ENCODE measurements around the gene ECT2.
"Not testable (repeated sequence)": the region's sequence is repeated elsewhere in the genome, so short reads cannot be mapped to it uniquely, and the experiment has no call there.

The ECT2 gene

DNA sequence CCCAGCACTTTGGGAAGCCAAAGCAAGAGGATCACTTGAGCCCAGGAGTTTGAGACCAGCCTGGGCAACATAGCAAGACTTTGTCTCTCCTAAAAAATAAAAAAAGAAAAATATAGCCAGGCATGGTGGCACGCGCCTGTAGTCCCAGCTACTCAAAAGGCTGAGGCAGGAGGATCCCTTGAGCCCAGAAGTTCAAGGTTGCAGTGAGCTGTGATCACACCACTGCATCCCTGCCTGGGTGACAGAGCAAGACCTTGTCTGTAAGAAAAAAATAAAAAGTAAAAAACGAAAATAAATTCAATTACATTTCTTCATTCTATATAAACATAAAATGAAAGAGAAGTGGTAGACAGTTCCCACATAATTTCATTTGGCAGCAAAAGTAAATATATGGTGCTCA is 47.8 kb upstream of the ECT2 start:
- H3K79me1 ChIP-seq (ENCODE audit: low read depth, low read length); H2AFZ ChIP-seq (ENCODE audit: low read length); H4K91ac ChIP-seq (ENCODE audit: low read depth, low read length, poor library complexity); H2BK120ac ChIP-seq (ENCODE audit: low read depth, low read length); H3K4me3 ChIP-seq (ENCODE audit: low read length in 2 of 2); H3K4me1 ChIP-seq (ENCODE audit: control insufficient read depth in 2 of 2, insufficient read depth in 1 of 2, low read depth in 1 of 2, low read length in 2 of 2); H4K8ac ChIP-seq (ENCODE audit: low read depth, low read length); H3K9me3 ChIP-seq (replicated peaks in 1 of 2; ENCODE audit: control insufficient read depth in 2 of 2, insufficient read depth in 1 of 2, low read depth in 1 of 2, low read length in 2 of 2); H3K27me3 ChIP-seq (ENCODE audit: control insufficient read depth in 3 of 3, insufficient read depth in 3 of 3, low read depth in 1 of 3, low read length in 3 of 3); H2BK12ac ChIP-seq (ENCODE audit: low read length); H3K4ac ChIP-seq (ENCODE audit: low read length); H3K23ac ChIP-seq (ENCODE audit: low read depth, low read length, poor library complexity); H3K9ac ChIP-seq (ENCODE audit: low read depth, low read length, poor library complexity); H2AK5ac ChIP-seq (ENCODE audit: low read depth, low read length); H3K14ac ChIP-seq (ENCODE audit: low read length); H2BK5ac ChIP-seq (ENCODE audit: low read length); H3K18ac ChIP-seq (ENCODE audit: low read length); H2BK15ac ChIP-seq (ENCODE audit: low read length); H3K4me2 ChIP-seq (ENCODE audit: insufficient read depth, low read length, poor library complexity, severe bottlenecking); DNase-seq (ENCODE audit: low spot score); H3K36me3 ChIP-seq (replicated peaks in 1 of 2; ENCODE audit: control insufficient read depth in 2 of 2, insufficient read depth in 2 of 2, low read length in 2 of 2); H3K27ac ChIP-seq (replicated peaks; ENCODE audit: low read length): not testable (repeated sequence)
- WGBS, 2 donors (ENCODE audit: extremely low coverage in 2 of 2, insufficient read length in 2 of 2, insufficient replicate concordance in 1 of 2), result no CpG with 5 or more reads among the region's 3 CpGs

DNA sequence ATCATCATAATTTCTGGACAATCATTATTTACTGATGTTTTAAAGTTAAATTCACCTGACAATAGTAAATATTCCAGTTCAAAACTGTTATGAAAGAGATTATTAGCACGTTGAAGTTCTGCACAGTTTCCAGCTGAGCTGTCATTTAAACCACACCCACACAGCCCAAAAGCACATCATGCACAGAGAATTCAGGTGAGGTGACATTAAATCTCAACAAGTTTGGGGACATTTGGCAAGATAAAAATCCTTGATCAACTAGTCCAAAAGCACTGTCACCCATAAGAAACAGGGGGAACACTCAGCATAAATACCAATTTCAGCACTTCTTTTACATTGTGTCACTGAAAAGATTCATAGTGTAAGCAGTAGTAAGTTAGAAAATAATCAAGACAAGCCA is 46.5 kb upstream of the ECT2 start:
- Histone ChIP-seq H3K27me3 (ENCODE audit: control insufficient read depth in 3 of 3, insufficient read depth in 3 of 3, low read depth in 1 of 3, low read length in 3 of 3) (no peaks in the 10 kb centered on the region), H3K14ac (ENCODE audit: low read length) (no peak overlapping the region), H3K79me1 (ENCODE audit: low read depth, low read length) (peaks cover 2% of the 10 kb centered on the region), H3K4ac (ENCODE audit: low read length) (no peak overlapping the region), H3K4me2 (ENCODE audit: insufficient read depth, low read length, poor library complexity, severe bottlenecking) (no peak overlapping the region), H3K23ac (ENCODE audit: low read depth, low read length, poor library complexity) (no peak overlapping the region), H4K8ac (ENCODE audit: low read depth, low read length) (no peak overlapping the region), H3K36me3 (replicated peaks in 1 of 2; ENCODE audit: control insufficient read depth in 2 of 2, insufficient read depth in 2 of 2, low read length in 2 of 2) (no peaks in the 10 kb centered on the region), H3K18ac (ENCODE audit: low read length) (no peak overlapping the region), H3K4me1 (ENCODE audit: control insufficient read depth in 2 of 2, insufficient read depth in 1 of 2, low read depth in 1 of 2, low read length in 2 of 2) (peaks cover 0 to 2% of the 10 kb centered on the region in 2 donors), H2BK5ac (ENCODE audit: low read length) (no peak overlapping the region), H4K91ac (ENCODE audit: low read depth, low read length, poor library complexity) (no peak overlapping the region), H2BK12ac (ENCODE audit: low read length) (no peak overlapping the region), H2AK5ac (ENCODE audit: low read depth, low read length) (no peak overlapping the region), H2AFZ (ENCODE audit: low read length) (no peak overlapping the region), H2BK15ac (ENCODE audit: low read length) (no peak overlapping the region), H2BK120ac (ENCODE audit: low read depth, low read length) (no peak overlapping the region), H3K4me3 (ENCODE audit: low read length in 2 of 2) (no peak overlapping the region), H3K9ac (ENCODE audit: low read depth, low read length, poor library complexity) (no peak overlapping the region), H3K9me3 (replicated peaks in 1 of 2; ENCODE audit: control insufficient read depth in 2 of 2, insufficient read depth in 1 of 2, low read depth in 1 of 2, low read length in 2 of 2) (no peaks in the 10 kb centered on the region), H3K27ac (replicated peaks; ENCODE audit: low read length) (no peak overlapping the region)
- no CpG with 5 or more reads among the region's 1 CpG for WGBS, 2 donors (ENCODE audit: extremely low coverage in 2 of 2, insufficient read length in 2 of 2, insufficient replicate concordance in 1 of 2)
- DNase-seq (ENCODE audit: low spot score), result no peak

DNA sequence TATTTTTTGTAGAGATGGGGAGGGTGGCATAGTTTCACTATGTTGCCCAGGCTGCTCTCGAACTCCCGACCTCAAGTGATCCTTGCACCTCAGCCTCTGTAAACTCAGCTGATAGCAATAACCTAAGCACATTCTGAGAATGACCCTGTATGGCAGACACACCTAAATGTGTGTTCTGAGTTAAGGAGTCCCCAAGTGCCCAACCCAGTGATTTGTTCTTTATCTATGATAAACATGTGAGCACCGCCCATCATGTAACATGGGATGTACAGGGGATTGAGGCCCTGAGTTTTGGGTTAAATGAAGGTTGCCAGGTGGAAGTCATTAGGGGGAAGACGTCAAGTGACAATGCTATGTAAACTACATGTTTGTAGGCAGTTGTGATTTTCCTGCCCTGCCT is 45.4 kb upstream of the ECT2 start:
- Histone ChIP-seq H3K23ac (ENCODE audit: low read depth, low read length, poor library complexity) (no peak overlapping the region), H3K27me3 (ENCODE audit: control insufficient read depth in 3 of 3, insufficient read depth in 3 of 3, low read depth in 1 of 3, low read length in 3 of 3) (no peaks in the 10 kb centered on the region), H4K91ac (ENCODE audit: low read depth, low read length, poor library complexity) (no peak overlapping the region), H3K18ac (ENCODE audit: low read length) (no peak overlapping the region), H3K36me3 (replicated peaks in 1 of 2; ENCODE audit: control insufficient read depth in 2 of 2, insufficient read depth in 2 of 2, low read length in 2 of 2) (no peaks in the 10 kb centered on the region), H2BK120ac (ENCODE audit: low read depth, low read length) (no peak overlapping the region), H2AK5ac (ENCODE audit: low read depth, low read length) (no peak overlapping the region), H3K4ac (ENCODE audit: low read length) (no peak overlapping the region), H3K27ac (replicated peaks; ENCODE audit: low read length) (no peak overlapping the region), H4K8ac (ENCODE audit: low read depth, low read length) (no peak overlapping the region), H3K4me2 (ENCODE audit: insufficient read depth, low read length, poor library complexity, severe bottlenecking) (no peak overlapping the region), H3K4me3 (ENCODE audit: low read length in 2 of 2) (no peak overlapping the region), H2AFZ (ENCODE audit: low read length) (no peak overlapping the region), H3K9me3 (replicated peaks in 1 of 2; ENCODE audit: control insufficient read depth in 2 of 2, insufficient read depth in 1 of 2, low read depth in 1 of 2, low read length in 2 of 2) (no peaks in the 10 kb centered on the region), H3K9ac (ENCODE audit: low read depth, low read length, poor library complexity) (no peak overlapping the region), H3K79me1 (ENCODE audit: low read depth, low read length) (peaks cover 2% of the 10 kb centered on the region), H3K14ac (ENCODE audit: low read length) (no peak overlapping the region), H2BK12ac (ENCODE audit: low read length) (no peak overlapping the region), H3K4me1 (ENCODE audit: control insufficient read depth in 2 of 2, insufficient read depth in 1 of 2, low read depth in 1 of 2, low read length in 2 of 2) (peaks cover 3 to 5% of the 10 kb centered on the region in 2 donors), H2BK15ac (ENCODE audit: low read length) (no peak overlapping the region), H2BK5ac (ENCODE audit: low read length) (no peak overlapping the region)
- no CpG with 5 or more reads among the region's 4 CpGs for WGBS, 2 donors (ENCODE audit: extremely low coverage in 2 of 2, insufficient read length in 2 of 2, insufficient replicate concordance in 1 of 2)
- no peak for DNase-seq (ENCODE audit: low spot score)

DNA sequence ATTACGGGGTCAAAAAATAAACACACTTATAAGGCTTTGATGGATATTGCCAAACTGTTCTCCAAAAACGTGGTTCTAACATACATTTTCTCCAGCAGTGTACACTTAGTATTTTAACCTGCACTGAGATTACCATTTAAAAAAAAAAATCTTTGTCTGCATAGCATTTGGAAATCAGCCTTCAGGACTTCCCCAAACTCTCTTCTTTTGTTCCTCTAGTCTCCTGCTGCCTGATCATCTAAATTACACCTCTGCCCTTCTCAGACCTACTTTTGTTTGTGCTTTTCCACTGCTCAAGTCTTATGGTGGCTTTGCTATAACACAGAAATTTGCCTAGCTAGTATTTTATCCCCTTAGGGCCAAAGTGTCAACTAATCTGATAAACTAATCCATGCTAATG is 43.5 kb upstream of the ECT2 start:
- no peak overlapping the region for H3K18ac ChIP-seq (ENCODE audit: low read length)
- peaks cover 3% of the 10 kb centered on the region in 2 donors for H3K4me1 ChIP-seq (ENCODE audit: control insufficient read depth in 2 of 2, insufficient read depth in 1 of 2, low read depth in 1 of 2, low read length in 2 of 2)
- H2BK120ac ChIP-seq (ENCODE audit: low read depth, low read length), result no peak overlapping the region
- H3K27me3 ChIP-seq (ENCODE audit: control insufficient read depth in 3 of 3, insufficient read depth in 3 of 3, low read depth in 1 of 3, low read length in 3 of 3), result no peaks in the 10 kb centered on the region
- H4K8ac ChIP-seq (ENCODE audit: low read depth, low read length), result no peak overlapping the region
- H3K9ac ChIP-seq (ENCODE audit: low read depth, low read length, poor library complexity), result no peak overlapping the region
- H3K27ac ChIP-seq (replicated peaks; ENCODE audit: low read length), result no peak overlapping the region
- no peaks in the 10 kb centered on the region for H3K9me3 ChIP-seq (replicated peaks in 1 of 2; ENCODE audit: control insufficient read depth in 2 of 2, insufficient read depth in 1 of 2, low read depth in 1 of 2, low read length in 2 of 2)
- no peak overlapping the region for H3K4me3 ChIP-seq (ENCODE audit: low read length in 2 of 2)
- H3K79me1 ChIP-seq (ENCODE audit: low read depth, low read length), result no peaks in the 10 kb centered on the region
- H2AK5ac ChIP-seq (ENCODE audit: low read depth, low read length), result no peak overlapping the region
- H3K4ac ChIP-seq (ENCODE audit: low read length), result no peak overlapping the region
- no peaks in the 10 kb centered on the region for H3K36me3 ChIP-seq (replicated peaks in 1 of 2; ENCODE audit: control insufficient read depth in 2 of 2, insufficient read depth in 2 of 2, low read length in 2 of 2)
- WGBS, 2 donors (ENCODE audit: extremely low coverage in 2 of 2, insufficient read length in 2 of 2, insufficient replicate concordance in 1 of 2), result no CpG with 5 or more reads among the region's 2 CpGs
- no peak overlapping the region for H4K91ac ChIP-seq (ENCODE audit: low read depth, low read length, poor library complexity)
- H2BK15ac ChIP-seq (ENCODE audit: low read length), result no peak overlapping the region
- no peak overlapping the region for H3K4me2 ChIP-seq (ENCODE audit: insufficient read depth, low read length, poor library complexity, severe bottlenecking)
- no peak overlapping the region for H3K23ac ChIP-seq (ENCODE audit: low read depth, low read length, poor library complexity)
- H3K14ac ChIP-seq (ENCODE audit: low read length), result no peak overlapping the region
- no peak overlapping the region for H2BK12ac ChIP-seq (ENCODE audit: low read length)
- H2AFZ ChIP-seq (ENCODE audit: low read length), result no peak overlapping the region
- DNase-seq (ENCODE audit: low spot score), result no peak
- no peak overlapping the region for H2BK5ac ChIP-seq (ENCODE audit: low read length)

Data from neuronal stem cell (in vitro differentiated cells).